Measurements from ENCODE around the gene ETHE1.
A peak's percentile ranks its signal among the peaks of the same experiment; 100 is the strongest.

Gene ETHE1

GRCh38 chr19:43489310-43489709, 37.7 kb downstream of the ETHE1 start:
- no peak for DNase-seq (ENCODE audit: low spot score)

- no peak for DNase-seq (ENCODE audit: low spot score)
Measured at GRCh38 chr19:43488179-43488578, 38.8 kb downstream of the ETHE1 start.

GRCh38 chr19:43486412-43486811, 40.6 kb downstream of the ETHE1 start:
- DNase-seq (ENCODE audit: low spot score), result no peak

GRCh38 chr19:43485951-43486350, 41.0 kb downstream of the ETHE1 start:
- DNase-seq (ENCODE audit: low spot score), result no peak

- DNase-seq (ENCODE audit: low spot score), result no peak
Measured at GRCh38 chr19:43483281-43483680, 43.7 kb downstream of the ETHE1 start.

GRCh38 chr19:43482193-43482592, 44.8 kb downstream of the ETHE1 start:
- DNase-seq (ENCODE audit: low spot score), result no peak

GRCh38 chr19:43481701-43482100, 45.3 kb downstream of the ETHE1 start:
- no peak for DNase-seq (ENCODE audit: low spot score)

GRCh38 chr19:43480574-43480973, 46.4 kb downstream of the ETHE1 start:
- no peak for DNase-seq (ENCODE audit: low spot score)

GRCh38 chr19:43479961-43480561, 46.9 kb downstream of the ETHE1 start:
- no peak for DNase-seq (ENCODE audit: low spot score)

GRCh38 chr19:43479226-43479625, 47.8 kb downstream of the ETHE1 start:
- DNase-seq (ENCODE audit: low spot score), result no peak

GRCh38 chr19:43478323-43478722, 48.7 kb downstream of the ETHE1 start:
- no peak for DNase-seq (ENCODE audit: low spot score)

GRCh38 chr19:43476606-43477005, 50.4 kb downstream of the ETHE1 start:
- no peak for DNase-seq (ENCODE audit: low spot score)

GRCh38 chr19:43474986-43475705, 51.9 kb downstream of the ETHE1 start:
- DNase-seq (ENCODE audit: low spot score), result peak; percentile 97

GRCh38 chr19:43474487-43474886, 52.5 kb downstream of the ETHE1 start:
- DNase-seq (ENCODE audit: low spot score), result no peak

- no peak for DNase-seq (ENCODE audit: low spot score)
Measured at GRCh38 chr19:43471091-43471490, 55.9 kb downstream of the ETHE1 start.

GRCh38 chr19:43470288-43470687, 56.7 kb downstream of the ETHE1 start:
- no peak for DNase-seq (ENCODE audit: low spot score)

- DNase-seq (ENCODE audit: low spot score), result no peak
Measured at GRCh38 chr19:43469160-43469480, 57.9 kb downstream of the ETHE1 start.

- no peak for DNase-seq (ENCODE audit: low spot score)
Measured at GRCh38 chr19:43468354-43469159, 58.4 kb downstream of the ETHE1 start.

GRCh38 chr19:43467730-43468129, 59.3 kb downstream of the ETHE1 start:
- DNase-seq (ENCODE audit: low spot score), result no peak

GRCh38 chr19:43467276-43467675, 59.7 kb downstream of the ETHE1 start:
- no peak for DNase-seq (ENCODE audit: low spot score)

GRCh38 chr19:43466793-43467192, 60.2 kb downstream of the ETHE1 start:
- no peak for DNase-seq (ENCODE audit: low spot score)

- DNase-seq (ENCODE audit: low spot score), result peak; percentile 68
Measured at GRCh38 chr19:43465468-43466120, 61.4 kb downstream of the ETHE1 start, which contains the start of gene LYPD3. Gene LYPD3 (minus strand): TSS chr19:43465608. CDS start chr19:43465571, 37 bp downstream.
